HepG2 (cell line): Measurements from ENCODE around the gene CYP2W1. TPM values are rescaled to one million over a fixed set of nuclear protein-coding genes. Genes with fewer than 3 reads are reported as not detected.
A peak's percentile ranks its signal among the peaks of the same experiment; 100 is the strongest.

Experiments used
- AGO2 ChIP-seq: fragments of 200-400 bp; formaldehyde crosslinking; optimal IDR thresholded peaks from 2 replicates; pipeline ENCODE3; 2017; ENCODE audit warnings: mild to moderate bottlenecking, low read depth, low read length, moderate library complexity
- ATAD3A ChIP-seq: sonication (generic); formaldehyde crosslinking; IDR thresholded peaks from 2 replicates; pipeline ENCODE4 v1.4.0; 2020; ENCODE audit warnings: missing genetic modification reagents
- CBX5 ChIP-seq: sonication (generic); formaldehyde crosslinking; IDR thresholded peaks from 2 replicates; pipeline ENCODE4 v1.4.0; 2020; ENCODE audit warnings: missing genetic modification reagents, borderline replicate concordance
- NFE2L1 ChIP-seq: sonication (generic); formaldehyde crosslinking; IDR thresholded peaks from 2 replicates; pipeline ENCODE4 v1.4.0; 2020; ENCODE audit warnings: missing genetic modification reagents, mild to moderate bottlenecking, borderline replicate concordance
- RNF2 ChIP-seq: fragments of 450-650 bp; conservative IDR thresholded peaks from 2 replicates; pipeline ENCODE4 v1.6.1; 2016; ENCODE audit warnings: low read depth
- SP140L ChIP-seq: sonication (generic); formaldehyde crosslinking; IDR thresholded peaks from 2 replicates; pipeline ENCODE4 v1.4.0; 2020; ENCODE audit warnings: missing genetic modification reagents, borderline replicate concordance
- SYNCRIP ChIP-seq: fragments of 200-400 bp; formaldehyde crosslinking; IDR thresholded peaks from 2 replicates; pipeline ENCODE4 v1.6.1; 2018; ENCODE audit warnings: mild to moderate bottlenecking, low read depth, low read length; ENCODE audit not compliant: insufficient read depth
- ZFP36L1 ChIP-seq: sonication (generic); formaldehyde crosslinking; IDR thresholded peaks from 2 replicates; pipeline ENCODE4 v1.8.0; 2022; ENCODE audit warnings: mild to moderate bottlenecking, missing genetic modification reagents, moderate library complexity
- ZKSCAN5 ChIP-seq: sonication (generic); formaldehyde crosslinking; IDR thresholded peaks from 2 replicates; pipeline ENCODE4 v1.5.1; 2020; ENCODE audit warnings: mild to moderate bottlenecking, missing genetic modification reagents
- ZNF282 ChIP-seq: fragments of 450-650 bp; IDR thresholded peaks from 2 replicates; pipeline ENCODE4 v1.6.1; 2018; ENCODE audit not compliant: partially characterized antibody
- ZNF317 ChIP-seq: sonication (generic); formaldehyde crosslinking; IDR thresholded peaks from 2 replicates; pipeline ENCODE4 v1.5.0; 2020; ENCODE audit warnings: mild to moderate bottlenecking, missing genetic modification reagents
- ZNF737 ChIP-seq: sonication (generic); formaldehyde crosslinking; IDR thresholded peaks from 2 replicates; pipeline ENCODE4 v1.5.0; 2020; ENCODE audit warnings: missing genetic modification reagents, mild to moderate bottlenecking, borderline replicate concordance
- ZNF746 ChIP-seq: sonication (generic); formaldehyde crosslinking; IDR thresholded peaks from 2 replicates; pipeline ENCODE4 v1.8.0; 2022; ENCODE audit warnings: mild to moderate bottlenecking, missing genetic modification reagents
- polyA plus RNA-seq, 8 experiments: library from polyadenylated mRNA; depleted of rRNA in 3 of 8; stranded (reverse) in 7 of 8; unstranded in 1 of 8; fragments of >200 nt; fragmentation: Illumina TruSeq in 4 of 8; extraction: Trizol in 4 of 8; gene quantifications; 2 replicates each; pipeline versions ENCODE4 v1.2.1 to v1.2.3, GENCODE V29; 2011 to 2016; ENCODE audit warnings: low read depth in 4 of 8, missing spikeins in 1 of 8, mixed read lengths in 1 of 8; ENCODE audit not compliant: insufficient read depth in 1 of 8
- total RNA-seq, 5 experiments: library from RNA; depleted of rRNA; stranded (reverse); fragments of >200 nt; fragmentation: Illumina TruSeq; extraction: Trizol; gene quantifications; 2 replicates each; pipeline ENCODE4 v1.2.3, GENCODE V29; 2016; ENCODE audit warnings: low read depth in 1 of 5
- TF ChIP-seq, protein P1 (sequence below): sonication (generic); formaldehyde crosslinking; IDR thresholded peaks from 2 replicates; pipeline ENCODE4 v1.5.1; 2020; ENCODE audit warnings: missing genetic modification reagents, mild to moderate bottlenecking, borderline replicate concordance
- TF ChIP-seq, protein P2 (sequence below): sonication (generic); formaldehyde crosslinking; IDR thresholded peaks from 2 replicates; pipeline ENCODE4 v1.4.0; 2020; ENCODE audit warnings: missing genetic modification reagents
- TF ChIP-seq, protein P3 (sequence below): sonication (generic); formaldehyde crosslinking; IDR thresholded peaks from 2 replicates; pipeline ENCODE4 v1.8.0; 2022; ENCODE audit warnings: mild to moderate bottlenecking, missing genetic modification reagents, moderate library complexity
- TF ChIP-seq, protein P4 (sequence below): sonication (generic); formaldehyde crosslinking; IDR thresholded peaks from 2 replicates; pipeline ENCODE4 v1.5.1; 2020; ENCODE audit warnings: mild to moderate bottlenecking, missing genetic modification reagents, moderate library complexity
- TF ChIP-seq, protein P5 (sequence below): sonication (generic); formaldehyde crosslinking; IDR thresholded peaks from 2 replicates; pipeline ENCODE4 v1.5.1; 2020; ENCODE audit warnings: missing genetic modification reagents, mild to moderate bottlenecking, borderline replicate concordance
- TF ChIP-seq, protein P6 (sequence below): sonication (generic); formaldehyde crosslinking; IDR thresholded peaks from 2 replicates; pipeline ENCODE4 v1.4.0; 2020; ENCODE audit warnings: missing genetic modification reagents

The CYP2W1 gene
- total and polyA plus RNA-seq, 2 of the 13 experiments (the other 11 are each of a cell fraction or from before 2014, with no cell fraction given) = 19.5 to 31.7 TPM

DNA sequence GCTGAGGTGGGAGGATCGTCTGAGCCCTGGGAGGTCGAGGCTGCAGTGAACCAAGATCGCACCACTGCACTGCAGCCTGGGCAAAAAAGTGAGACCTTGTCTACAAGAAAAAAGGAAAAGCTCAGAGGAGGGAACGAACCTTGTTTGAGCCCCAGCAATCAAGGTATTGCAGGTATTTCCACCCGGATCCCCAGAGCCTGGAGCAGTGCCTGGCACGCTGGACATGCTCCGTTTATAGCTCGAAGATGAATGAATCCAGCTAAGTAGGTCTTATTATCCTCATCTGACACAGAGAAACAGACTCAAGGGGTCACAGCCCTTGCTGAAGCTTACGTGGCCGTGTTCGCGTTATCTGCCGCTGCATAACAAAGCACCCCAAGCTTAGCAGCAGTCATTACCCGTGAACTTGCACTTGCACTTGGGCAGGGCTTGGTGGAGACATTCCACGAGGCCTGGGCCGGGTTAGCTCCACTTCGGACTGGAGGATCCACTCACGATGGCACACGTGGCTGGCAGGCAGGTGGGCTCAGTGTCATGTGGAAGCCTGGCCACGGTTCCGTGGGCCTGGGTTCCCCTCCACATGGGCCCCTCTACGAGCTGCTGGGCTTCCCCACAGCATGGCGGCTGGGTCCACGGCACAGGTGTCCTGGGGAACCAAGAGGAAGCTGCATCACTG is 4.4 kb upstream of the CYP2W1 start (continued):
- TF ChIP-seq ATAD3A (CRISPR knock-in tag) (no peak), ZNF282 (no peak), SYNCRIP (no peak), ZNF737 (CRISPR knock-in tag) (no peak), CBX5 (CRISPR knock-in tag) (no peak), ZKSCAN5 (CRISPR knock-in tag) (no peak), AGO2 (peak; percentile 90), ZNF317 (no peak), SP140L (CRISPR knock-in tag) (no peak), ZNF746 (CRISPR knock-in tag) (no peak), NFE2L1 (CRISPR knock-in tag) (no peak), ZFP36L1 (0 out of 2 replicates have a peak, but pooled peaks have one; percentile 10), RNF2 (no peak)
- TF ChIP-seq, protein P1, sequence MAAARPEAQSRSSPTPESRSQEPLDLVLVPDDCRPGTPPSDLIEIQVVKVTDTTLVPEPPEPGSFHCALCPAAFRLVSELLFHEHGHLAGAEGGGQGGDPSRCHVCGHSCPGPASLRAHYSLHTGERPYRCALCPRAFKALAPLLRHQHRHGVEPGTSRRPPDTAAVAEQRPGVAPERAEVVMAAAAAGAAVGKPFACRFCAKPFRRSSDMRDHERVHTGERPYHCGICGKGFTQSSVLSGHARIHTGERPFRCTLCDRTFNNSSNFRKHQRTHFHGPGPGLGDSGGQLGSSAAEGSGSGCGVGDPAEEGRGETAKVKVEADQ (CRISPR knock-in tag) = no peak
- TF ChIP-seq, protein P2, sequence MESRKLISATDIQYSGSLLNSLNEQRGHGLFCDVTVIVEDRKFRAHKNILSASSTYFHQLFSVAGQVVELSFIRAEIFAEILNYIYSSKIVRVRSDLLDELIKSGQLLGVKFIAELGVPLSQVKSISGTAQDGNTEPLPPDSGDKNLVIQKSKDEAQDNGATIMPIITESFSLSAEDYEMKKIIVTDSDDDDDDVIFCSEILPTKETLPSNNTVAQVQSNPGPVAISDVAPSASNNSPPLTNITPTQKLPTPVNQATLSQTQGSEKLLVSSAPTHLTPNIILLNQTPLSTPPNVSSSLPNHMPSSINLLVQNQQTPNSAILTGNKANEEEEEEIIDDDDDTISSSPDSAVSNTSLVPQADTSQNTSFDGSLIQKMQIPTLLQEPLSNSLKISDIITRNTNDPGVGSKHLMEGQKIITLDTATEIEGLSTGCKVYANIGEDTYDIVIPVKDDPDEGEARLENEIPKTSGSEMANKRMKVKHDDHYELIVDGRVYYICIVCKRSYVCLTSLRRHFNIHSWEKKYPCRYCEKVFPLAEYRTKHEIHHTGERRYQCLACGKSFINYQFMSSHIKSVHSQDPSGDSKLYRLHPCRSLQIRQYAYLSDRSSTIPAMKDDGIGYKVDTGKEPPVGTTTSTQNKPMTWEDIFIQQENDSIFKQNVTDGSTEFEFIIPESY = peak; percentile 78; the same call in 1 of the 2 replicates
- TF ChIP-seq, protein P3, sequence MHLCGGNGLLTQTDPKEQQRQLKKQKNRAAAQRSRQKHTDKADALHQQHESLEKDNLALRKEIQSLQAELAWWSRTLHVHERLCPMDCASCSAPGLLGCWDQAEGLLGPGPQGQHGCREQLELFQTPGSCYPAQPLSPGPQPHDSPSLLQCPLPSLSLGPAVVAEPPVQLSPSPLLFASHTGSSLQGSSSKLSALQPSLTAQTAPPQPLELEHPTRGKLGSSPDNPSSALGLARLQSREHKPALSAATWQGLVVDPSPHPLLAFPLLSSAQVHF (CRISPR knock-in tag) = 0 out of 2 replicates have a peak, but pooled peaks have one; percentile 25
- TF ChIP-seq, protein P4, sequence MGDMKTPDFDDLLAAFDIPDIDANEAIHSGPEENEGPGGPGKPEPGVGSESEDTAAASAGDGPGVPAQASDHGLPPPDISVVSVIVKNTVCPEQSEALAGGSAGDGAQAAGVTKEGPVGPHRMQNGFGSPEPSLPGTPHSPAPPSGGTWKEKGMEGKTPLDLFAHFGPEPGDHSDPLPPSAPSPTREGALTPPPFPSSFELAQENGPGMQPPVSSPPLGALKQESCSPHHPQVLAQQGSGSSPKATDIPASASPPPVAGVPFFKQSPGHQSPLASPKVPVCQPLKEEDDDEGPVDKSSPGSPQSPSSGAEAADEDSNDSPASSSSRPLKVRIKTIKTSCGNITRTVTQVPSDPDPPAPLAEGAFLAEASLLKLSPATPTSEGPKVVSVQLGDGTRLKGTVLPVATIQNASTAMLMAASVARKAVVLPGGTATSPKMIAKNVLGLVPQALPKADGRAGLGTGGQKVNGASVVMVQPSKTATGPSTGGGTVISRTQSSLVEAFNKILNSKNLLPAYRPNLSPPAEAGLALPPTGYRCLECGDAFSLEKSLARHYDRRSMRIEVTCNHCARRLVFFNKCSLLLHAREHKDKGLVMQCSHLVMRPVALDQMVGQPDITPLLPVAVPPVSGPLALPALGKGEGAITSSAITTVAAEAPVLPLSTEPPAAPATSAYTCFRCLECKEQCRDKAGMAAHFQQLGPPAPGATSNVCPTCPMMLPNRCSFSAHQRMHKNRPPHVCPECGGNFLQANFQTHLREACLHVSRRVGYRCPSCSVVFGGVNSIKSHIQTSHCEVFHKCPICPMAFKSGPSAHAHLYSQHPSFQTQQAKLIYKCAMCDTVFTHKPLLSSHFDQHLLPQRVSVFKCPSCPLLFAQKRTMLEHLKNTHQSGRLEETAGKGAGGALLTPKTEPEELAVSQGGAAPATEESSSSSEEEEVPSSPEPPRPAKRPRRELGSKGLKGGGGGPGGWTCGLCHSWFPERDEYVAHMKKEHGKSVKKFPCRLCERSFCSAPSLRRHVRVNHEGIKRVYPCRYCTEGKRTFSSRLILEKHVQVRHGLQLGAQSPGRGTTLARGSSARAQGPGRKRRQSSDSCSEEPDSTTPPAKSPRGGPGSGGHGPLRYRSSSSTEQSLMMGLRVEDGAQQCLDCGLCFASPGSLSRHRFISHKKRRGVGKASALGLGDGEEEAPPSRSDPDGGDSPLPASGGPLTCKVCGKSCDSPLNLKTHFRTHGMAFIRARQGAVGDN (CRISPR knock-in tag) = peak; percentile 71
- TF ChIP-seq, protein P5, sequence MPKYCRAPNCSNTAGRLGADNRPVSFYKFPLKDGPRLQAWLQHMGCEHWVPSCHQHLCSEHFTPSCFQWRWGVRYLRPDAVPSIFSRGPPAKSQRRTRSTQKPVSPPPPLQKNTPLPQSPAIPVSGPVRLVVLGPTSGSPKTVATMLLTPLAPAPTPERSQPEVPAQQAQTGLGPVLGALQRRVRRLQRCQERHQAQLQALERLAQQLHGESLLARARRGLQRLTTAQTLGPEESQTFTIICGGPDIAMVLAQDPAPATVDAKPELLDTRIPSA (CRISPR knock-in tag) = no peak
- TF ChIP-seq, protein P6, sequence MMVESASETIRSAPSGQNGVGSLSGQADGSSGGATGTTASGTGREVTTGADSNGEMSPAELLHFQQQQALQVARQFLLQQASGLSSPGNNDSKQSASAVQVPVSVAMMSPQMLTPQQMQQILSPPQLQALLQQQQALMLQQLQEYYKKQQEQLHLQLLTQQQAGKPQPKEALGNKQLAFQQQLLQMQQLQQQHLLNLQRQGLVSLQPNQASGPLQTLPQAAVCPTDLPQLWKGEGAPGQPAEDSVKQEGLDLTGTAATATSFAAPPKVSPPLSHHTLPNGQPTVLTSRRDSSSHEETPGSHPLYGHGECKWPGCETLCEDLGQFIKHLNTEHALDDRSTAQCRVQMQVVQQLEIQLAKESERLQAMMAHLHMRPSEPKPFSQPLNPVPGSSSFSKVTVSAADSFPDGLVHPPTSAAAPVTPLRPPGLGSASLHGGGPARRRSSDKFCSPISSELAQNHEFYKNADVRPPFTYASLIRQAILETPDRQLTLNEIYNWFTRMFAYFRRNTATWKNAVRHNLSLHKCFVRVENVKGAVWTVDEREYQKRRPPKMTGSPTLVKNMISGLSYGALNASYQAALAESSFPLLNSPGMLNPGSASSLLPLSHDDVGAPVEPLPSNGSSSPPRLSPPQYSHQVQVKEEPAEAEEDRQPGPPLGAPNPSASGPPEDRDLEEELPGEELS (CRISPR knock-in tag) = no peak
